CD4-positive, alpha-beta T cell treated with Interleukin-15 for 1 hour (primary cell): ENCODE results near the gene OPTC.
A peak's percentile ranks its signal among the peaks of the same experiment; 100 is the strongest.
"Not testable (repeated sequence)": the region's sequence is repeated elsewhere in the genome, so short reads cannot be mapped to it uniquely, and the experiment has no call there.

ENCODE experiments used
- DNase-seq: peaks from one replicate; pipeline ENCODE4 v3.0.0-alpha.2; 2020

Gene OPTC

GRCh38 chr1:203466906-203467549 lies 26.9 kb upstream of the OPTC start:
- DNase-seq, result not testable (repeated sequence)

- DNase-seq, result no peak
These were observed 26.4 kb upstream of the OPTC start for GRCh38 chr1:203467550-203467921.

GRCh38 chr1:203468326-203468725 lies 25.6 kb upstream of the OPTC start:
- DNase-seq, result no peak

GRCh38 chr1:203470240-203470639 lies 23.7 kb upstream of the OPTC start:
- no peak for DNase-seq

- DNase-seq, result no peak
These were observed 22.1 kb upstream of the OPTC start for GRCh38 chr1:203471841-203472240.

GRCh38 chr1:203473281-203473680 lies 20.7 kb upstream of the OPTC start:
- DNase-seq, result no peak

- DNase-seq, result no peak
These were observed 20.1 kb upstream of the OPTC start for GRCh38 chr1:203473781-203474305.

GRCh38 chr1:203475012-203475981 lies 18.7 kb upstream of the OPTC start, which contains the start of gene PRELP:
PRELP (plus strand) TSS chr1:203475806; CDS start chr1:203483185, 7,379 bp downstream.
- DNase-seq, result no peak

GRCh38 chr1:203476216-203476814 lies 17.6 kb upstream of the OPTC start:
- no peak for DNase-seq

GRCh38 chr1:203477748-203478147 lies 16.2 kb upstream of the OPTC start:
- no peak for DNase-seq

GRCh38 chr1:203478231-203478630 lies 15.7 kb upstream of the OPTC start:
- DNase-seq, result no peak

GRCh38 chr1:203478986-203479385 lies 15.0 kb upstream of the OPTC start:
- DNase-seq, result no peak

- DNase-seq, result no peak
These were observed 14.3 kb upstream of the OPTC start for GRCh38 chr1:203479646-203480045.

GRCh38 chr1:203480084-203480483 lies 13.9 kb upstream of the OPTC start:
- no peak for DNase-seq

- peak; percentile 57 for DNase-seq
These were observed 13.3 kb upstream of the OPTC start for GRCh38 chr1:203480525-203481084.

- no peak for DNase-seq
These were observed 12.8 kb upstream of the OPTC start for GRCh38 chr1:203481196-203481595.

- no peak for DNase-seq
These were observed 7.2 kb upstream of the OPTC start for GRCh38 chr1:203486618-203487370.

- DNase-seq, result no peak
These were observed 5.4 kb upstream of the OPTC start for GRCh38 chr1:203488539-203488938.

GRCh38 chr1:203490607-203491006 lies 3.3 kb upstream of the OPTC start:
- DNase-seq, result no peak

- DNase-seq, result no peak
These were observed 2.3 kb upstream of the OPTC start for GRCh38 chr1:203491664-203492063.

GRCh38 chr1:203492082-203492747 lies 1.7 kb upstream of the OPTC start:
- DNase-seq, result no peak

GRCh38 chr1:203492748-203493130 lies 1.2 kb upstream of the OPTC start:
- DNase-seq, result no peak
